ENCODE results near the gene NAA15.
"Not testable (repeated sequence)": the region's sequence is repeated elsewhere in the genome, so short reads cannot be mapped to it uniquely, and the experiment has no call there.

Gene NAA15

GRCh38 chr4:139368998-139369397 is 67.7 kb downstream of the NAA15 start:
- DNase-seq = no peak

GRCh38 chr4:139374251-139374650 is 72.9 kb downstream of the NAA15 start:
- DNase-seq = no peak

- DNase-seq = no peak
Measured at GRCh38 chr4:139386421-139386820, 85.1 kb downstream of the NAA15 start.

- DNase-seq = no peak
Measured at GRCh38 chr4:139389102-139389501, 87.8 kb downstream of the NAA15 start.

- no peak for DNase-seq
Measured at GRCh38 chr4:139389991-139390390, 88.7 kb downstream of the NAA15 start.

- no peak for DNase-seq
Measured at GRCh38 chr4:139391731-139392130, 90.4 kb downstream of the NAA15 start.

- DNase-seq = no peak
Measured at GRCh38 chr4:139392797-139393196, 91.5 kb downstream of the NAA15 start.

GRCh38 chr4:139401368-139401767 is 100.1 kb downstream of the NAA15 start:
- DNase-seq = no peak

- no peak for DNase-seq
Measured at GRCh38 chr4:139402436-139402835, 101.1 kb downstream of the NAA15 start.

- no peak for DNase-seq
Measured at GRCh38 chr4:139403462-139403861, 102.2 kb downstream of the NAA15 start.

- no peak for DNase-seq
Measured at GRCh38 chr4:139410312-139410711, 109.0 kb downstream of the NAA15 start.

- DNase-seq = not testable (repeated sequence)
Measured at GRCh38 chr4:139414671-139415210, 113.4 kb downstream of the NAA15 start.

GRCh38 chr4:139416073-139416673 is 114.9 kb downstream of the NAA15 start:
- no peak for DNase-seq

- DNase-seq = no peak
Measured at GRCh38 chr4:139419388-139419914, 118.1 kb downstream of the NAA15 start.

- no peak for DNase-seq
Measured at GRCh38 chr4:139420652-139421051, 119.3 kb downstream of the NAA15 start.

GRCh38 chr4:139436122-139436521 is 134.8 kb downstream of the NAA15 start:
- no peak for DNase-seq

GRCh38 chr4:139438141-139438540 is 136.8 kb downstream of the NAA15 start:
- DNase-seq = no peak

GRCh38 chr4:139441029-139441428 is 139.7 kb downstream of the NAA15 start:
- no peak for DNase-seq

- DNase-seq = no peak
Measured at GRCh38 chr4:139443661-139444060, 142.4 kb downstream of the NAA15 start.

GRCh38 chr4:139444881-139445280 is 143.6 kb downstream of the NAA15 start:
- DNase-seq = not testable (repeated sequence)

- DNase-seq = not testable (repeated sequence)
Measured at GRCh38 chr4:139447078-139447477, 145.8 kb downstream of the NAA15 start.

- no peak for DNase-seq
Measured at GRCh38 chr4:139450586-139450985, 149.3 kb downstream of the NAA15 start.

- DNase-seq = no peak
Measured at GRCh38 chr4:139451997-139452396, 150.7 kb downstream of the NAA15 start.

GRCh38 chr4:139453041-139453370 is 151.7 kb downstream of the NAA15 start:
- DNase-seq = no peak
